Fibroblast of lung (primary cell): ENCODE results near the gene TARBP1.

ENCODE experiments used
- CTCF ChIP-seq, 2 donors: IDR thresholded peaks in 1 of 2; conservative IDR thresholded peaks in 1 of 2; 1 replicate in 1 of 2; 2 replicates in 1 of 2; pipeline ENCODE4 v1.5.1; 2011 to 2012; ENCODE audit warnings: low read length in 2 of 2, control low read depth in 1 of 2, inconsistent platforms in 1 of 2, low read depth in 1 of 2, mild to moderate bottlenecking in 1 of 2
- EZH2 ChIP-seq: IDR thresholded peaks from 2 replicates; pipeline ENCODE4 v1.5.1; 2012; ENCODE audit warnings: low read length, control low read depth, mild to moderate bottlenecking; ENCODE audit errors: missing control alignments

GRCh38 chr1:234515411-234515810 is 36.4 kb upstream of the TARBP1 start:
- no peak for TF ChIP-seq CTCF (conservative IDR thresholded peaks at IDR 0.05 in 1 of 2, IDR thresholded peaks at IDR 0.05 in 1 of 2; ENCODE audit: low read depth in 1 of 2, low read length in 2 of 2)
- no peak for TF ChIP-seq EZH2
